Measurements from ENCODE around the gene NEK5. TPM values are rescaled to one million over a fixed set of nuclear protein-coding genes. Genes with fewer than 3 reads are reported as not detected.

Gene NEK5
- total RNA-seq, 2 experiments from 2014 or later, result 0.22 TPM; not detected in 1

DNA sequence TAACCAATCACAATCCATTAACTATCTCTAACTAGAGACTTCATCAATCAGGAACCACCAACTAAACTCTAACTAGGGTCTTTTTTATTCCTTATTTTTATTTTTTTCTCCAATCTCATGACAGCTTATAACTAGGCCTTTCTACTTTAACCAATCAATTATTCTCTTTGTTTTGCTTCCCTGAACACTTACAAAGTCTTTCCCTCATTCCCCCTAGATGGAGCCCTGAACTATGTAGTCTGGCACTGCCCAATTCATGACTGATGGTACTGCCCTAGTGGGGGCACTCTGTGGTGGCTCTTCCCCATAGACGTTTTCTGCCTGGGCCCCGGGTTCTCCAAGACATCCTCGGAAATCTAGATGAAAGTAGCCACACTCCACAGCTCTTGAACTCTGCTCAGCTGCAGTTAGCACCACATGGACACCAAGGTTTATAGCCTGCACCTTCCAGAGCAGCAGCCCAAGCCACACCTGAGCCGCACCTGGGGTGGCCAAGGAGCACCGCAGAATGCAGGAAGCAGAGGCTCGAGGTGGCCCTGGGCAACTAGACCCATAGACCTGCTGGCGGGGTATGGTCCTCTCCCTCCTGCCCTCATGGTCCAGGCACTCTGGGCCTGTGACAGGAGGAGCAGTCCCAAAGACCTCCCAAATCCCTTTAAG is 124.2 kb downstream of the NEK5 start:
- H4K20me1 ChIP-seq (ENCODE audit: insufficient read depth, low read length), result no peaks in the 10 kb centered on the region
- TF ChIP-seq, protein P1, sequence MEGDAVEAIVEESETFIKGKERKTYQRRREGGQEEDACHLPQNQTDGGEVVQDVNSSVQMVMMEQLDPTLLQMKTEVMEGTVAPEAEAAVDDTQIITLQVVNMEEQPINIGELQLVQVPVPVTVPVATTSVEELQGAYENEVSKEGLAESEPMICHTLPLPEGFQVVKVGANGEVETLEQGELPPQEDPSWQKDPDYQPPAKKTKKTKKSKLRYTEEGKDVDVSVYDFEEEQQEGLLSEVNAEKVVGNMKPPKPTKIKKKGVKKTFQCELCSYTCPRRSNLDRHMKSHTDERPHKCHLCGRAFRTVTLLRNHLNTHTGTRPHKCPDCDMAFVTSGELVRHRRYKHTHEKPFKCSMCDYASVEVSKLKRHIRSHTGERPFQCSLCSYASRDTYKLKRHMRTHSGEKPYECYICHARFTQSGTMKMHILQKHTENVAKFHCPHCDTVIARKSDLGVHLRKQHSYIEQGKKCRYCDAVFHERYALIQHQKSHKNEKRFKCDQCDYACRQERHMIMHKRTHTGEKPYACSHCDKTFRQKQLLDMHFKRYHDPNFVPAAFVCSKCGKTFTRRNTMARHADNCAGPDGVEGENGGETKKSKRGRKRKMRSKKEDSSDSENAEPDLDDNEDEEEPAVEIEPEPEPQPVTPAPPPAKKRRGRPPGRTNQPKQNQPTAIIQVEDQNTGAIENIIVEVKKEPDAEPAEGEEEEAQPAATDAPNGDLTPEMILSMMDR (conservative IDR thresholded peaks at IDR 0.05; ENCODE audit: low read length), result 0 out of 2 replicates have a peak, but pooled peaks have one; percentile 20
- no peak for TF ChIP-seq EZH2phosphoT487 (IDR thresholded peaks at IDR 0.05; ENCODE audit: borderline replicate concordance, low read depth, low read length)
- H3K27ac ChIP-seq (ENCODE audit: low read depth, low read length, poor library complexity, severe bottlenecking), result no peak overlapping the region
- ChIA-PET CTCF (ENCODE audit: unreplicated experiment) (no interaction called here), POLR2A (interaction anchor here (1.2 kb wide), 1 partner anchor 88 kb away, joined by 3 read pairs; no protein-coding TSS in a partner anchor)
- intact Hi-C loops (cut with micrococcal nuclease; ENCODE audit: unreplicated experiment), result loop anchor here (5.0 kb wide), 1 partner anchor 187 kb away; no protein-coding TSS in a partner anchor
- no peak overlapping the region for H3K4me3 ChIP-seq (ENCODE audit: low read depth, low read length, poor library complexity, severe bottlenecking)
- H2AFZ ChIP-seq (ENCODE audit: low read length), result no peak overlapping the region
- BruUV-seq (replicated peaks), result no TSS peak
- no peaks in the 10 kb centered on the region for H3K9me2 ChIP-seq (ENCODE audit: insufficient read depth, low read length)
- H3K79me2 ChIP-seq (ENCODE audit: insufficient read depth, low read depth, low read length), result no peaks in the 10 kb centered on the region
- no peaks in the 10 kb centered on the region for H3K9me3 ChIP-seq (ENCODE audit: low read length)
- no peak overlapping the region for H3K4me2 ChIP-seq (ENCODE audit: low read length)
- H3K36me3 ChIP-seq (ENCODE audit: insufficient read depth, low read length), result no peaks in the 10 kb centered on the region
- no peak for DNase-seq (ENCODE audit: low spot score)
- no peaks in the 10 kb centered on the region for H3K4me1 ChIP-seq (ENCODE audit: insufficient read depth, low read length, poor library complexity, severe bottlenecking)

DNA sequence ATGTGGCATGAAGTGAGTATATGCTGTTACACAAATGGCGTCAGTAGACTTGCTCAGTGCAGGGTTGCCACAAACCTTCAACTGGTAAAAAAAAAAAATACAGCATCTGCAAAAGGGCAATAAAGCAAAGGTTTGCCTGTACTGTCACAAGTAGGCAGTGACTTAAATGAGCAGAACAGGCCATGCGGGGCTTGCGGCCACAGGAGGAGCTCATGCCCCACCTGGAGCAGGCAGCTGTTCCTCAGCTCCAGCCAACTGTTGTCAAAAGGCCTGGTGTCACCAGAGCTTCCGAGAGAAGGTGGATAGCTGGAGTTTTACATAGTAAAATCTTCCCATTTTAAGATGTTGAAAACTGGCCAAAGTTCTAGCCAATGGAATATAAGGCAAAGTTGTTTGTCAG is 125.3 kb downstream of the NEK5 start:
- no peaks in the 10 kb centered on the region for H3K4me1 ChIP-seq (ENCODE audit: insufficient read depth, low read length, poor library complexity, severe bottlenecking)
- H4K20me1 ChIP-seq (ENCODE audit: insufficient read depth, low read length), result no peaks in the 10 kb centered on the region
- no peak overlapping the region for H2AFZ ChIP-seq (ENCODE audit: low read length)
- no peaks in the 10 kb centered on the region for H3K79me2 ChIP-seq (ENCODE audit: insufficient read depth, low read depth, low read length)
- intact Hi-C loops (cut with micrococcal nuclease; ENCODE audit: unreplicated experiment), result loop anchor here (5.0 kb wide), 1 partner anchor 186 kb away; no protein-coding TSS in a partner anchor
- TF ChIP-seq EZH2phosphoT487 (IDR thresholded peaks at IDR 0.05; ENCODE audit: borderline replicate concordance, low read depth, low read length), result no peak
- TF ChIP-seq, protein P1 (conservative IDR thresholded peaks at IDR 0.05; ENCODE audit: low read length), result no peak
- H3K4me2 ChIP-seq (ENCODE audit: low read length), result no peak overlapping the region
- no peaks in the 10 kb centered on the region for H3K9me2 ChIP-seq (ENCODE audit: insufficient read depth, low read length)
- H3K9me3 ChIP-seq (ENCODE audit: low read length), result no peaks in the 10 kb centered on the region
- no peaks in the 10 kb centered on the region for H3K36me3 ChIP-seq (ENCODE audit: insufficient read depth, low read length)
- ChIA-PET CTCF (ENCODE audit: unreplicated experiment) (no interaction called here), POLR2A (interaction anchor here (1.1 to 1.2 kb wide), 2 partner anchors 89 to 190 kb away, joined by 3 read pairs; no protein-coding TSS in a partner anchor)
- DNase-seq (ENCODE audit: low spot score), result no peak
- BruUV-seq (replicated peaks), result no TSS peak
- no peak overlapping the region for H3K27ac ChIP-seq (ENCODE audit: low read depth, low read length, poor library complexity, severe bottlenecking)
- H3K4me3 ChIP-seq (ENCODE audit: low read depth, low read length, poor library complexity, severe bottlenecking), result no peak overlapping the region

DNA sequence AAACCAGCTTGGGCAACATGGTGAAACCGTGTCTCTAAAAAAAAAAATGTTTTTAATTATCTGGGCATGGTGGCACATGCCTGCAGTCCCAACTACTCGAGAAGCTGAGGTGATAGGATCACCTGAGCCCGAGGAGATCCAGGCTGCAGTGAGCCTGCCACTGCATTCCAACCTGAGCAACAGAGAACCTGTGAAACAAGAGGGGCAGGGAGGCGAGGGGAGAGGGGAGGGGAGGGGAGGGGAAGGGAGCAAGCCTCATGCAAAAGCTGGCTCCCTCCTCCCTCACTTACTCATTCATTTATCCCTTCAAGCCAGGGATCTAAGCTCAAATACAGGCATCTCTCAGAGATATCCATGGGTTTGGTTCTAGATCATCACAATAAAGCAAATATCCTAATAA is 126.5 kb downstream of the NEK5 start:
- Histone ChIP-seq H3K27ac (ENCODE audit: low read depth, low read length, poor library complexity, severe bottlenecking) (no peak overlapping the region), H3K79me2 (ENCODE audit: insufficient read depth, low read depth, low read length) (no peaks in the 10 kb centered on the region), H4K20me1 (ENCODE audit: insufficient read depth, low read length) (no peaks in the 10 kb centered on the region), H2AFZ (ENCODE audit: low read length) (no peak overlapping the region), H3K9me3 (ENCODE audit: low read length) (no peaks in the 10 kb centered on the region), H3K9me2 (ENCODE audit: insufficient read depth, low read length) (no peaks in the 10 kb centered on the region), H3K4me3 (ENCODE audit: low read depth, low read length, poor library complexity, severe bottlenecking) (no peak overlapping the region), H3K4me1 (ENCODE audit: insufficient read depth, low read length, poor library complexity, severe bottlenecking) (no peaks in the 10 kb centered on the region), H3K36me3 (ENCODE audit: insufficient read depth, low read length) (no peaks in the 10 kb centered on the region), H3K4me2 (ENCODE audit: low read length) (no peak overlapping the region)
- CTCF ChIA-PET (ENCODE audit: unreplicated experiment), result no interaction called here
- POLR2A ChIA-PET, result interaction anchor here (1.1 kb wide), 1 partner anchor 192 kb away, joined by 3 read pairs; no protein-coding TSS in a partner anchor
- TF ChIP-seq EZH2phosphoT487 (IDR thresholded peaks at IDR 0.05; ENCODE audit: borderline replicate concordance, low read depth, low read length), result no peak
- TF ChIP-seq, protein P1 (conservative IDR thresholded peaks at IDR 0.05; ENCODE audit: low read length), result no peak
- no TSS peak for BruUV-seq (replicated peaks)
- intact Hi-C loops (cut with micrococcal nuclease; ENCODE audit: unreplicated experiment), result loop anchor here (5.0 kb wide), 1 partner anchor 185 kb away; no protein-coding TSS in a partner anchor
- no peak for DNase-seq (ENCODE audit: low spot score)

Data from OCI-LY7 (cell line).